Measurements from ENCODE around the gene ADAMTSL3. TPM values are rescaled to one million over a fixed set of nuclear protein-coding genes. Genes with fewer than 3 reads are reported as not detected.

ADAMTSL3 gene
- total and polyA plus RNA-seq, 2 of the 4 experiments (the other 2 are of a cell fraction), result under 0.01 to 0.02 TPM

GRCh38 chr15:84033793-84034553 is 380.1 kb downstream of the ADAMTSL3 start:
- Histone ChIP-seq H3K18ac (ENCODE audit: low read depth, low read length) (no peak overlapping the region), H2AK5ac (ENCODE audit: low read depth, low read length) (no peak overlapping the region), H3K9me3 (ENCODE audit: control insufficient read depth, insufficient read depth, low read length) (no peaks in the 10 kb centered on the region), H4K5ac (ENCODE audit: low read depth, low read length) (no peak overlapping the region), H3K56ac (ENCODE audit: extremely low read depth, insufficient read depth, low read length) (no peak overlapping the region), H3K9me1 (ENCODE audit: insufficient read depth, low read length) (no peaks in the 10 kb centered on the region), H4K91ac (ENCODE audit: insufficient read depth, low read depth, low read length) (no peak overlapping the region), H3K79me1 (ENCODE audit: low read depth in 1 of 2, low read length in 2 of 2) (no peaks in the 10 kb centered on the region), H3K4me1 (ENCODE audit: control insufficient read depth, insufficient read depth, low read length) (no peaks in the 10 kb centered on the region), H3K14ac (replicated peaks; ENCODE audit: low read depth, low read length) (no peak overlapping the region), H3K36me3 (ENCODE audit: control insufficient read depth, insufficient read depth, low read length) (no peaks in the 10 kb centered on the region), H2BK5ac (ENCODE audit: low read depth, low read length, poor library complexity, severe bottlenecking) (no peak overlapping the region), H4K8ac (ENCODE audit: low read depth in 2 of 2, low read length in 2 of 2) (no peak overlapping the region), H3K4me2 (ENCODE audit: low read depth, low read length) (no peak overlapping the region), H2BK15ac (ENCODE audit: low read depth, low read length) (no peak overlapping the region), H3K23ac (ENCODE audit: low read depth, low read length) (no peak overlapping the region), H2BK20ac (ENCODE audit: low read depth, low read length) (no peak overlapping the region), H3K27me3 (ENCODE audit: control insufficient read depth, insufficient read depth, low read length) (no peaks in the 10 kb centered on the region), H2BK120ac (ENCODE audit: low read depth, low read length) (no peak overlapping the region), H3K27ac (ENCODE audit: insufficient read depth, low read length) (no peak overlapping the region), H2AFZ (replicated peaks; ENCODE audit: low read length, poor library complexity) (no peak overlapping the region), H3K4me3 (ENCODE audit: insufficient read depth, low read depth, low read length) (no peak overlapping the region), H2AK9ac (replicated peaks; ENCODE audit: low read depth, low read length, poor library complexity) (no peak overlapping the region), H3K9ac (ENCODE audit: low read depth, low read length) (no peak overlapping the region), H4K20me1 (ENCODE audit: insufficient read depth, low read length) (no peaks in the 10 kb centered on the region), H3K4ac (ENCODE audit: low read depth, low read length) (no peak overlapping the region)
- in situ Hi-C loops (cut with MboI; ENCODE audit: low sequenced_read_pairs), result no loop called here
- intact Hi-C loops (cut with micrococcal nuclease), result no loop called here
- CTCF ChIA-PET, result interaction anchor here (1.1 to 1.3 kb wide), 2 partner anchors 11 to 13 kb away, joined by 3 to 7 read pairs; no protein-coding TSS in a partner anchor
- no TSS peak for BruUV-seq (replicated peaks)
- TF ChIP-seq MAZ (IDR thresholded peaks at IDR 0.05; ENCODE audit: borderline replicate concordance, low read depth, low read length), result no peak
- TF ChIP-seq USF2 (IDR thresholded peaks at IDR 0.05; ENCODE audit: low read depth, low read length), result no peak
- TF ChIP-seq BHLHE40 (IDR thresholded peaks at IDR 0.05; ENCODE audit: low read depth, low read length), result no peak
- no peak for TF ChIP-seq POLR2A (IDR thresholded peaks at IDR 0.05; ENCODE audit: low read depth, low read length)
- TF ChIP-seq, protein P1, sequence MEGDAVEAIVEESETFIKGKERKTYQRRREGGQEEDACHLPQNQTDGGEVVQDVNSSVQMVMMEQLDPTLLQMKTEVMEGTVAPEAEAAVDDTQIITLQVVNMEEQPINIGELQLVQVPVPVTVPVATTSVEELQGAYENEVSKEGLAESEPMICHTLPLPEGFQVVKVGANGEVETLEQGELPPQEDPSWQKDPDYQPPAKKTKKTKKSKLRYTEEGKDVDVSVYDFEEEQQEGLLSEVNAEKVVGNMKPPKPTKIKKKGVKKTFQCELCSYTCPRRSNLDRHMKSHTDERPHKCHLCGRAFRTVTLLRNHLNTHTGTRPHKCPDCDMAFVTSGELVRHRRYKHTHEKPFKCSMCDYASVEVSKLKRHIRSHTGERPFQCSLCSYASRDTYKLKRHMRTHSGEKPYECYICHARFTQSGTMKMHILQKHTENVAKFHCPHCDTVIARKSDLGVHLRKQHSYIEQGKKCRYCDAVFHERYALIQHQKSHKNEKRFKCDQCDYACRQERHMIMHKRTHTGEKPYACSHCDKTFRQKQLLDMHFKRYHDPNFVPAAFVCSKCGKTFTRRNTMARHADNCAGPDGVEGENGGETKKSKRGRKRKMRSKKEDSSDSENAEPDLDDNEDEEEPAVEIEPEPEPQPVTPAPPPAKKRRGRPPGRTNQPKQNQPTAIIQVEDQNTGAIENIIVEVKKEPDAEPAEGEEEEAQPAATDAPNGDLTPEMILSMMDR (conservative IDR thresholded peaks at IDR 0.05; ENCODE audit: low read depth, low read length), result no peak
- TF ChIP-seq RAD21 (IDR thresholded peaks at IDR 0.05; ENCODE audit: low read length), result no peak
- TF ChIP-seq SMC3 (IDR thresholded peaks at IDR 0.05; ENCODE audit: low read depth, low read length), result no peak
- no peak for TF ChIP-seq CHD1 (IDR thresholded peaks at IDR 0.05; ENCODE audit: low read depth, low read length)
- DNase-seq (peak; percentile 2), ATAC-seq (ENCODE audit: low read depth) (peak; percentile 46; the same call in 1 of the 2 replicates)
- POLR2A ChIA-PET (ENCODE audit: unreplicated experiment), result no interaction called here
- no CpG with 5 or more reads among the region's 3 CpGs for WGBS, 2 experiments (ENCODE audit: extremely low coverage in 2 of 2, insufficient read length in 1 of 2)
- dilution Hi-C loops (cut with HindIII; ENCODE audit: low sequenced_read_pairs, unreplicated experiment), result no loop called here
